Cerebellar nuclear complex (tissue), 1 donor: ENCODE data around the gene COMTD1.
"Not testable (repeated sequence)": the region's sequence is repeated elsewhere in the genome, so short reads cannot be mapped to it uniquely, and the experiment has no call there.

Experiments
- DNase-seq, 2 experiments: peaks; one replicate each; lab custom pipeline; 2025; lab: John Stamatoyannopoulos, UW

COMTD1 gene

DNA sequence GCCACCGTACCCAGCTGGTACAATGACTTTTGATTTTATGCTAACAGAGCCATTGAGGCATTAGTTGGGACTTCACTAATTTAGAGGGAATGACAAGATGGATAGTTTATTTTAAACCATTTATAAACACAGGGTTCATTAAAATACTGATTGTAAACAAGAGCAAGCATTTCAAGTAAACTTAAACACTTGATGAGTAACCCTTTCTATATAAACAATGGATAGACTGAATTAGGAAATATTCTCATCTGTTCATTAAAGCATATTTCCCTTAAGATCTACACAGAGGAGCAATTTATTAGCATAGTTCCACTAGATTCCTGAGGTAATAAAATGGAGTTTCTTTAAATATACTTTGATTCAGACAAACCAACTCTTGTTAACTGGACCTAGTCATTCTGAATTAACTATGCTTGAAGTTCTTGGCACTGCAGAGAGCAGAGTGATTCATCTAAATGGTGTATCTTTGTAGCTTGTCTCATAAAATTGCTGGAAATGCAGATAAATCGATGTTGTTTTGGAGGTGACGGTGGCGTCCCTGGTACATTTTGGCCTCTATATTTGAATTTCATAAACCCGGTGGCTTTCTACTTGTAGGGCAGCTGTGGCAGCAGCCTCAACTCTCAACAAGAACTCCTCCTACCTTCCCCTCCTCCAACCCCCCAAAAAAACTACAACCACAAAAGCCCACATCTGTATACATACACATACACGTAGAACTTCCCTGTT, 40.6 kb downstream of the COMTD1 start:
- DNase-seq, result no peak

DNA sequence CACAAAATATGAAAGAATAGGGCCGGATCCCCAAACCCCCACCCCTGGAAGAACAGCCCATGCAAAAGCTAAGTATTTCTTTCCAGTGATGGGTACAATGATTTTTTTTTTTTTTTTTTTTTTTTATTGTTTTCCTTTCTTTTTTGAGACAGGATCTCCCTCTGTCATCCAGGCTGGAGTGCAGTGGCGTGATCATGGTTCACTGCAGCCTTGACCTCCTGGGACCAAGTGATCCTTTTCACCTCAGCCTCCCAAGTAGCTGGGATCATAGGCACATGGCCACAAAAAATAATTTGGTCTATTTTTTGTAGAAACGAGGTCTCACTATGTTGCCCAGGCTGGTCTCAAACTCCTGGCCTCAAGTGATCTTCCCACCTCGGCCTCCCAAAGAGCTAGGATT, 41.1 kb downstream of the COMTD1 start:
- not testable (repeated sequence) for DNase-seq

DNA sequence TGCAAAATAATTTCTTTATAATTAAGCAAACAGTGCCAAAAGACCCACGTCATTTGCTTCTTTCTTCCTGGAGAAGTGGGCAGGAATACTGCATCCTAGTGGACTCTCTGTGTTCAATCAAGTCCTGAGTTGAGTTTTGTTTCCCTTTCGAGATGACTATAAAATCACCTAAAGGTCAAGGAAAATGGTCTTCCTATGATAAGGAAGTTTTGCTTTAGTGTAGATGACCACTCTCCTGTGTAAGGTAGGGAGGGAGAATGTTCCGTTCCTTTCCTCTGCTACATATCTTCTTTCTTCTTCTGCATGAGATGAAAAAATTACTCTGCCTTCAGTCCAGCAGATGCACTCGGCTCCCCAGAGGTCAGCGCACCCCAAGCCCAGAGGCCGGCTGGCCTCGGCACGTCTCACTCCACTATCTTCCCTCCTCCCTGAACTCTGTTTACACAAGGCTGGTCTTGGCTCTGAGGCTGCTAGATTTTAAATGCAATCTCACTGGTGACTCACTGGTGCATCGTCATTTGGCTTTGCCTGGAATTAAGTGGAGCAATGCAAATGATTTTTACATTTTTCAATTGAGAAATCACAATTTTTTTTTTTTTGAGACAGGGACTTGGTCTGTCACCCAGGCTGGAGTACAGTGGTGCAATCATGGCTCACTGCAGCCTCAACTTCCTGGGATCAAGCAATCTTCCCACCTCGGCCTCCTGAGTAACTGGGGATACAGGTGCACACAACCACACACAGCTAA, 43.8 kb downstream of the COMTD1 start:
- no peak for DNase-seq

DNA sequence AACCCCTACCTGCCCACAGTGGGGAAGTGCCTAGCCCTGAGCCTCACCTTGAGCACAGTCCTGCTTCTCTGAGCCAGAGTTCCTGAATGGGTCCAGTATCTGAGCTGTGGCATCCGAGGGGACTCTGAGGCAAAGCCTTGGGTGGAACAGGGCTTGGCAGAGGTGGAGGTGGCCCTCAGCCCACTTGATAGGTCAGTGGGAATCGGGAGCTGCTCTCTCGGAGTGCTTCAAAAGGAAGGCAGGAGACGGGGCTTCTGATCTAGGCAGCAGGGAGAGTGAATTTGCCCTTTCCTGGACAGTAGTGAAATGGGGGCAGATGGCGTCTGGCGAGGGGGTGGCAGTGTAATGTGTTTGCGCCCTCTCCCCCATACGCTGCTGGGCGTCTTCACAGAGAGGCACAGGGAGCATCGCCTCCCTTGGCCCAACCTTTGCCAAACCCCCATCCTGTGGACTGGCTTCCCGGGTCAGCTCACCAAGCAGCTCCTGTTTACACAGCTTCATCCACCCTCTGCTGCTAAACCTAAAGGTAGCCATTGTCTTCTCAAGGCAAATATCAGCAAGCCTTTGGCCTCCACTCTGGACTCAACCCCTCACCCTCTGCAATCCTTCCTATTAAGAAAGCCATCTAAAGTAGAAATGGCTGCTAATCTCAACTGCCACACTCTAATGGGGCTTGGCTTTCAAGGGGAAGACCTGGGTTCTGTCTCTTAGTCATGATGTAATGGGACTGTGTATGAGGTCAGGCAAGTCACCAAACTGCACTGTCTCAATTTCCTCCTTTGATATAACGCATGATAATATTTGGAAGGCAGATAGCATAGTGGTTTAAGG, 46.3 kb downstream of the COMTD1 start:
- DNase-seq, result no peak

DNA sequence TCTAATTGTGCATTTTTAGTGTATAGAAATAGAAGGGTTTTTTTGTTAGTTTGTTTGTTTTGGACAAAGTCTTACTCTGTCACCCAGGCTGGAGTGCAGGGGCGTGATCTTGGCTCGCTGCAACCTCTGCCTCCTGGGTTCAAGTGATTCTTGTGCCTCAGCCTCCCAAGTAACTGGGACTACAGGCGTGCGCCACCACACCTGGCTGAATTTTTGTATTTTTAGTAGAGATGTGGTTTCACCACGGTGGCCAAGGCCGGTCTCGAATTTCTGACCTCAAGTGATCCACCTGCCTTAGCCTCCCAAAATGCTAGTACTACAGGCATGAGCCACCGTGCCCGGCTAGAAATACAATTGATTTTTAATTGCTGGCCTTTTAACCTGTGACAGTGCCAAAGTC, 47.2 kb downstream of the COMTD1 start:
- DNase-seq, result not testable (repeated sequence)

DNA sequence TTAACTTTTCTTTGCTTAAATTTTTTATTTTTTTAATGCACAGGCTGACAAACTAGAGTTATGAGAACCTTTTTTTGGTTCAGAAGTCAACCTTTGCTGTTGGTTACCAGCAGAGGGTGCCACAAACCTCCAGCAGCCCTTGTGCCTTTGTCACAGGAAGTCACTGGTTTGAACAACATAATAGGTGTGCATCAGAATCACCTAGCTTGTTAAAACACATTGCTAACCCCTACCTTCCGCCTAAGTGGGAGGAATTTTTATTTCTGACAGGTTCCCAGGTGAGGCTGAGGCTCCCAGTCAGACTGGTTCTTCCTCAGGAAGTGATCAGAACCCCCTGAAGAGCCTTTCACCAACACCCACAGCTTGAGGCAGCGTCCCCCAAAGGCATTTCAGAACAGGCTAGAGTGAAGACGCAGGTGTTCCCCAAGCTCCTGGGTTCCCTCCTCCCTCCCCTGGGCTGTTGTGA, 47.8 kb downstream of the COMTD1 start:
- DNase-seq, result no peak

DNA sequence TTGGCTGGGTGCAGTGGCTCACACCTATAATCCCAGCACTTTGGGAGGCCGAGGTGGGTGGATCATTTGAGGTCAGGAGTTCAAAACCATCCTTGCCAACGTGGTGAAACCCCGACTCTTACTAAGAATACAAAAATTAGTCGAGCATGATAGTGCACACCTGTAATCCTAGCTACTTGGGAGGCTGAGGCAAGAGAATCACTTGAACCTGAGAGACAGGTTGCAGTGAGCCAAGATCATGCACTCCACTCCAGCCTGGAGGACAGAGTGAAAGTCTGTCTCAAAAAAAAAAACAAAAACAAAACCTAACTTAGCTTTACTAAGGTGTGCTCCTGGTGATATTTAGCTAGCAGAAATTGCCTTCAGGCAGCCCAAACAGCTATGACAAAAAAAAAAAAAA, 49.4 kb downstream of the COMTD1 start:
- DNase-seq, result no peak
